ENCODE measurements around the gene NTN1. TPM values are rescaled to one million over a fixed set of nuclear protein-coding genes. Genes with fewer than 3 reads are reported as not detected.

The NTN1 gene
- total RNA-seq, 1 experiment from 2014 or later, result 0.94 TPM

DNA sequence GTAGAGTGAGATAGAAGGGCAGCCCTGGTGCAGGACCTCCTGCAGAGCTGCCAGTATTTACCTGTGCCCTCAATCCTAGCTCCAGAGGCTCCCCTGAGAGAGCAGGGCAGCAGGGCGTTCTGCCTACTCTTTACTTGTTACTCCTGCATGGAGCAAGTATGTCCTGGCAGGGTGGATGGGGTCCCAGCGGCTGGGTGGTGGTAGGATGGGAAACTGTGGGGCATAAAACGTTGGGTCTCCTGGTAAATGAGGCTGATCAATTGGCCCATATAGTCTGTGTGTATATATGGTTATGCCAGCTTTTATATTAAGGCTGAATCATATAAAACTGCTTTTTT lies 192.0 kb downstream of the NTN1 start:
- intact Hi-C loops (cut with micrococcal nuclease; ENCODE audit: unreplicated experiment), result no loop called here
- CTCF ChIA-PET, result no interaction called here
- Mint-ChIP-seq H3K9me3 (ENCODE audit: low read depth, unreplicated experiment) (peaks cover 3% of the 10 kb centered on the region), H3K36me3 (ENCODE audit: insufficient read depth, unreplicated experiment) (no peaks in the 10 kb centered on the region), H3K4me1 (ENCODE audit: low read depth, unreplicated experiment) (no peaks in the 10 kb centered on the region), H3K27me3 (ENCODE audit: unreplicated experiment) (peaks cover 24% of the 10 kb centered on the region), H3K4me3 (ENCODE audit: low read depth, unreplicated experiment) (no peak overlapping the region), H3K27ac (ENCODE audit: unreplicated experiment) (no peak overlapping the region)
- no peak for DNase-seq
- TF ChIP-seq, protein P1, sequence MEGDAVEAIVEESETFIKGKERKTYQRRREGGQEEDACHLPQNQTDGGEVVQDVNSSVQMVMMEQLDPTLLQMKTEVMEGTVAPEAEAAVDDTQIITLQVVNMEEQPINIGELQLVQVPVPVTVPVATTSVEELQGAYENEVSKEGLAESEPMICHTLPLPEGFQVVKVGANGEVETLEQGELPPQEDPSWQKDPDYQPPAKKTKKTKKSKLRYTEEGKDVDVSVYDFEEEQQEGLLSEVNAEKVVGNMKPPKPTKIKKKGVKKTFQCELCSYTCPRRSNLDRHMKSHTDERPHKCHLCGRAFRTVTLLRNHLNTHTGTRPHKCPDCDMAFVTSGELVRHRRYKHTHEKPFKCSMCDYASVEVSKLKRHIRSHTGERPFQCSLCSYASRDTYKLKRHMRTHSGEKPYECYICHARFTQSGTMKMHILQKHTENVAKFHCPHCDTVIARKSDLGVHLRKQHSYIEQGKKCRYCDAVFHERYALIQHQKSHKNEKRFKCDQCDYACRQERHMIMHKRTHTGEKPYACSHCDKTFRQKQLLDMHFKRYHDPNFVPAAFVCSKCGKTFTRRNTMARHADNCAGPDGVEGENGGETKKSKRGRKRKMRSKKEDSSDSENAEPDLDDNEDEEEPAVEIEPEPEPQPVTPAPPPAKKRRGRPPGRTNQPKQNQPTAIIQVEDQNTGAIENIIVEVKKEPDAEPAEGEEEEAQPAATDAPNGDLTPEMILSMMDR (IDR thresholded peaks at IDR 0.05; ENCODE audit: unreplicated experiment), result no peak
- no TSS peak for BruUV-seq (replicated peaks)

DNA sequence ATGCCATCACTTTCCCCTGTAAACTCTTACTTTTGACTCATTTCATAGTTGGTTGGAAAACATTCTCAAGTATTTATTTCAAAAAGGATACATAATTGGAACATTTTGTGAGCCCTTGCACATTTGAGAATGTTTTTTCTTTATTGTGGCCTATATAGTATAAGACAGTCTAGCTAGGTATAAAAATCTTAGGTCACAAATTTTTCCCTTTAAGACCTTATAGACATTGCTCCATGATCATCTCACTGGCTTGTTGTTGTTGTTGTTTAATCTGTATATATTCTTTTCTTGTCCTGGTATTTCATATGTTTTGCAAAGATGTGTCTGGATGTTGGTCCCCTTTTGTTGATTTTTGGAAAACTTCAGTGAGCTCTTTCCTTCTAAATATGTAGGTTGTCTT lies 194.2 kb downstream of the NTN1 start:
- H3K27me3 Mint-ChIP-seq (ENCODE audit: unreplicated experiment), result peaks cover 5% of the 10 kb centered on the region
- no peaks in the 10 kb centered on the region for H3K36me3 Mint-ChIP-seq (ENCODE audit: insufficient read depth, unreplicated experiment)
- intact Hi-C loops (cut with micrococcal nuclease; ENCODE audit: unreplicated experiment), result no loop called here
- no peaks in the 10 kb centered on the region for H3K4me1 Mint-ChIP-seq (ENCODE audit: low read depth, unreplicated experiment)
- TF ChIP-seq, protein P1 (IDR thresholded peaks at IDR 0.05; ENCODE audit: unreplicated experiment), result no peak
- BruUV-seq (replicated peaks), result no TSS peak
- no peak overlapping the region for H3K4me3 Mint-ChIP-seq (ENCODE audit: low read depth, unreplicated experiment)
- H3K9me3 Mint-ChIP-seq (ENCODE audit: low read depth, unreplicated experiment), result peaks cover 3% of the 10 kb centered on the region
- CTCF ChIA-PET, result no interaction called here
- no peak overlapping the region for H3K27ac Mint-ChIP-seq (ENCODE audit: unreplicated experiment)
- no peak for DNase-seq

DNA sequence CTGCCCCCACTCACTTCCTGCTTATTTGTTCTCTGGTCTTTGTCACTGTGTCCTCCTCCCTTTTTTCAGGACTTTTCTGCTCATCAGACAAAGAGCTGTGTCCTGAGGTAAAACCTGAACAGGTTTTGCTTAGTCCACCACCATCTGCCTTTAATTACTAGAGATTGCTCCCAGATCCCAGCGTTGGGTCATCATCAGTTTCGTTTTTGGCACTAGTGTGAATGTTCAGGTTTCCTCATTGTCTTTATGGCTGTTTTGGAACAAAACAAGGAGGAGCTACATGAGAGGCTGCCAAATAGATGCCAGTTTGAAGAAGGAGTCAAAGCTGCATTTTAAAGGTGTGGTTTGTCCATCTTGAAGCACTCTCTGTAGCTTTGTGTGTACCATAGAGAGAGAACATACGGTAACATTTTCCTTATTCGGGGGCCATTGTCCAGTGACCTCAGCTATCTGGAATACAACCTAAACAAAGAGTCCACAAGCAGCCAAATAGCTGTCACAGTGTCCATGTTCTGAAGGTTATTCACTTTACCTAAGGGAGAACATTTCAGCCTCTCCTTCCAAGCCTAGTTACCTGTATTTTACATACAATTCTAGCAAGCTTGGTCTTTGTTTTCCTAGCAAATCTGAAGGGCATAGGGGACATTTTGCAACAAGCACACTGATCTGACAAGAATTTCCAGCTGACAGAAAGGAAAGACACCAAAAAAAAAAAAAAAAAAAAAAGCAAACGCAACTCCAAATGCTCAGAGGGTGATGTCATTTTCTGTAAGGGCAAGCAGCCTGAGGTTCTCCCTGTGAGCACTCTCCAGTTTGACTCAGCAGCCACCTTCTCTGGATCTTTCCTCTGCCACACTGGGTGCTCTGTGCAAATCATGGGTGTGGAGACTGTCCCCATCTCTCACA lies 196.1 kb downstream of the NTN1 start:
- TF ChIP-seq, protein P1 (IDR thresholded peaks at IDR 0.05; ENCODE audit: unreplicated experiment), result no peak
- Mint-ChIP-seq H3K4me1 (ENCODE audit: low read depth, unreplicated experiment) (no peaks in the 10 kb centered on the region), H3K27ac (ENCODE audit: unreplicated experiment) (no peak overlapping the region), H3K4me3 (ENCODE audit: low read depth, unreplicated experiment) (no peak overlapping the region), H3K27me3 (ENCODE audit: unreplicated experiment) (no peaks in the 10 kb centered on the region), H3K36me3 (ENCODE audit: insufficient read depth, unreplicated experiment) (no peaks in the 10 kb centered on the region), H3K9me3 (ENCODE audit: low read depth, unreplicated experiment) (peaks cover 3% of the 10 kb centered on the region)
- no peak for DNase-seq
- intact Hi-C loops (cut with micrococcal nuclease; ENCODE audit: unreplicated experiment), result no loop called here
- no TSS peak for BruUV-seq (replicated peaks)
- CTCF ChIA-PET, result interaction anchor here (0.7 to 1.2 kb wide), 2 partner anchors 10 to 28 kb away, joined by 3 to 8 read pairs; no protein-coding TSS in a partner anchor

DNA sequence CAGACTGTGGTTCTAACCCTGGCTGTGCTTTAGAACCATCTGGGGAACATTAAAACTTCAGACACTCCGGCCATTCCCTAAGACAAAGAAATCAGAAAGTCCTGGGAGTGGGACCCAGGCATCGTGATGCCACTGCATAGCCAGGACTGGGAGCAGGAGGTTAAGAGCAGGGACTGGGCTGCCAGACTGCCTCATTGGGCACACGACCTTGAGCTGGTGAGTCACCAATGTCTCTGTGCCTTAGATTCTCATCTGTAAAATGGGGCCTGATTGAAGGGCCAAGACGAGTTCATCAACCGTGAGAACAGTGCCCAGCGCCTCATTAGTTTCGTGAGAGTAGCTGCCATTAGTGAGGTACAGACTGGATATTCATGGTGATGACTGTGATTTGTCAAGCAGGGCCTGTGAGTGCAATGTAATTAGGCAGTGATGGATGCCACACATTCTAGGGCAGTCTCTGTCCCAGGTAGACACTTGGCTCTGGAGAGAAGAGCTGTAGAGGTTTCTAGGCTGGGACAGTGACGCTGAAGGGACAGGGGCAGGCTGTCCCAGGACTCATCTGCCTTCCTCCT lies 196.8 kb downstream of the NTN1 start:
- intact Hi-C loops (cut with micrococcal nuclease; ENCODE audit: unreplicated experiment), result no loop called here
- H3K27me3 Mint-ChIP-seq (ENCODE audit: unreplicated experiment), result no peaks in the 10 kb centered on the region

More for the DNA sequence above, 196.8 kb downstream of the NTN1 start:
- H3K9me3 Mint-ChIP-seq (ENCODE audit: low read depth, unreplicated experiment), result peaks cover 3% of the 10 kb centered on the region
- no peaks in the 10 kb centered on the region for H3K36me3 Mint-ChIP-seq (ENCODE audit: insufficient read depth, unreplicated experiment)
- TF ChIP-seq, protein P1 (IDR thresholded peaks at IDR 0.05; ENCODE audit: unreplicated experiment), result no peak
- BruUV-seq (replicated peaks), result no TSS peak
- CTCF ChIA-PET, result interaction anchor here (1.2 kb wide), 1 partner anchor 28 kb away, joined by 8 read pairs; no protein-coding TSS in a partner anchor
- H3K27ac Mint-ChIP-seq (ENCODE audit: unreplicated experiment), result no peak overlapping the region
- no peak for DNase-seq
- no peaks in the 10 kb centered on the region for H3K4me1 Mint-ChIP-seq (ENCODE audit: low read depth, unreplicated experiment)
- no peak overlapping the region for H3K4me3 Mint-ChIP-seq (ENCODE audit: low read depth, unreplicated experiment)

Measured in Calu3 (cell line).